Activated CD4-positive, alpha-beta T cell treated with anti-CD3 and anti-CD28 coated beads for 36 hours (primary cell): ENCODE data around the gene MRTFA. TPM values are rescaled to one million over a fixed set of nuclear protein-coding genes. Genes with fewer than 3 reads are reported as not detected.
A peak's percentile ranks its signal among the peaks of the same experiment; 100 is the strongest.
"Not testable (repeated sequence)": the region's sequence is repeated elsewhere in the genome, so short reads cannot be mapped to it uniquely, and the experiment has no call there.

ENCODE experiments used
- ATAC-seq: fragments of 200-7000 bp; cut with Tn5 transposase; one replicate; pipeline ENCODE4 v1.10.0; 2021; ENCODE audit warnings: mild to moderate bottlenecking, moderate library complexity
- CTCF ChIA-PET: fragments of 350-600 bp; sonication (Branson Sonifier 250); formaldehyde crosslinking; loops from one replicate; lab custom pipeline; 2021; ENCODE audit warnings: antibody characterized with exemption; lab: Charles Lee
- POLR2A ChIA-PET: fragments of 350-600 bp; sonication (Branson Sonifier 250); formaldehyde crosslinking; loops from one replicate; lab custom pipeline; 2021; ENCODE audit warnings: antibody characterized with exemption, inconsistent platforms; lab: Charles Lee
- DNase-seq: peaks from one replicate; pipeline ENCODE4 v3.0.0-alpha.2; 2020
- H3K27ac Mint-ChIP-seq: one replicate; pipeline ENCODE4 v1.8.0; 2021; ENCODE audit warnings: mixed read lengths
- H3K27me3 Mint-ChIP-seq: one replicate; pipeline ENCODE4 v1.8.0; 2021; ENCODE audit warnings: mixed read lengths
- H3K36me3 Mint-ChIP-seq: one replicate; pipeline ENCODE4 v1.8.0; 2021; ENCODE audit warnings: low read depth, mixed read lengths
- H3K4me1 Mint-ChIP-seq: one replicate; pipeline ENCODE4 v1.8.0; 2021; ENCODE audit warnings: mixed read lengths
- H3K4me3 Mint-ChIP-seq: one replicate; pipeline ENCODE4 v1.8.0; 2021; ENCODE audit warnings: mild to moderate bottlenecking, moderate library complexity, mixed read lengths
- H3K9me3 Mint-ChIP-seq: one replicate; pipeline ENCODE4 v1.8.0; 2021; ENCODE audit warnings: low read depth, mixed read lengths
- intact Hi-C, 2 experiments: fragments of 100-400 bp; cut with DNase I in 1 of 2; cut with micrococcal nuclease in 1 of 2; formaldehyde crosslinking; loops; one replicate each; pipeline versions ENCODE4 v1.14.2 to v1.15.1; 2022 to 2024; cut with DNase I, micrococcal nuclease
- total RNA-seq, 2 experiments: library from RNA; stranded (reverse); gene quantifications; one replicate each; pipeline ENCODE4 v1.2.3, GENCODE V29; 2021

The MRTFA gene
- total RNA-seq, 2 experiments from 2014 or later: 41.0 to 43.2 TPM

DNA sequence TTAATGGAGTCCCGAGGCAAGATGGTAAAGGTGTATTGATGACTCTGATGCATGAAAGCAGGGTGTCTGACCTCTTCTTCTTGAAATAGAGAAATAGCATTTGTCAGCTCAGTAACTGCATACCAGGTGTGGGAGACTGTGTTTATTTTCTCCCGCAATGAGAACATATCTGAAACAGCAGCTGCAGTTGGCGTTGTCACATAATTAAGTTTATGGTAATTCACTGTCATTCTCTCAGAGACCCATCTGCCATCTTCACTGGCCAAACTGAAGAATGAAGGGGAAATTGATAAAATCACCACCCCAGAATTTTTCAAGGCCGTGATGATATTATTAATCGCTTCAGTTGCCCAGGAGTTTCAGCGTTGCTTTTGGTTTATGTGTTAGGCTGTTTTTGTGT, 22.6 kb upstream of the MRTFA start:
- no peak overlapping the region for H3K4me3 Mint-ChIP-seq
- no peak for ATAC-seq
- intact Hi-C loops: loop anchor here in 1 of 2 experiments (10.0 kb wide), 1 partner anchor 236 kb away; no protein-coding TSS in a partner anchor
- H3K36me3 Mint-ChIP-seq: no peaks in the 10 kb centered on the region
- H3K27me3 Mint-ChIP-seq: no peaks in the 10 kb centered on the region
- DNase-seq: no peak
- H3K9me3 Mint-ChIP-seq: no peaks in the 10 kb centered on the region
- no peak overlapping the region for H3K27ac Mint-ChIP-seq
- ChIA-PET CTCF (interaction anchor here (1.1 kb wide), 1 partner anchor 311 kb away, joined by 3 read pairs; no protein-coding TSS in a partner anchor), POLR2A (no interaction called here)
- H3K4me1 Mint-ChIP-seq: no peaks in the 10 kb centered on the region

DNA sequence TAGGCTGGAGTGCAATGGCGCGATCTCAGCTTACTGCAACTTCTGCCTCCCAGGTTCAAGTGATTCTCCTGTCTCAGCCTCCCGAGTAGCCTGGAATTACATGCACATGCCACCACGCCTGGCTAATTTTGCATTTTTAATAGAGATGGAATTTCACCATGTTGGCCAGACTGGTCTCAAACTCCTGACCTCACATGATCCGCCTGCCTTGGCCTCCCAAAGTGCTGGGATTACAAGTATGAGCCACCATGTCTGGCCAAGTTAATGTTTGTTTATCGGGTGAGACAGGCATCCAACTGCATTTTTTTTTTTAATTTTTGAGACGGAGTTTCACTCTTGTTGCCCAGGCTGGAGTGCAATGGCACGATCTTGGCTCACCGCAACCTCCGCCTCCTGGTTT, 20.1 kb upstream of the MRTFA start:
- ATAC-seq, H3K27me3 Mint-ChIP-seq, POLR2A ChIA-PET, H3K9me3 Mint-ChIP-seq, H3K27ac Mint-ChIP-seq, H3K36me3 Mint-ChIP-seq, DNase-seq, H3K4me3 Mint-ChIP-seq: not testable (repeated sequence)
- CTCF ChIA-PET: interaction anchor here (1.5 to 1.6 kb wide), 2 partner anchors 220 kb away, joined by 5 to 7 read pairs; no protein-coding TSS in a partner anchor
- peaks cover 10% of the 10 kb centered on the region for H3K4me1 Mint-ChIP-seq
- intact Hi-C loops: loop anchor here in 1 of 2 experiments (10.0 kb wide), 1 partner anchor 238 kb away; no protein-coding TSS in a partner anchor

DNA sequence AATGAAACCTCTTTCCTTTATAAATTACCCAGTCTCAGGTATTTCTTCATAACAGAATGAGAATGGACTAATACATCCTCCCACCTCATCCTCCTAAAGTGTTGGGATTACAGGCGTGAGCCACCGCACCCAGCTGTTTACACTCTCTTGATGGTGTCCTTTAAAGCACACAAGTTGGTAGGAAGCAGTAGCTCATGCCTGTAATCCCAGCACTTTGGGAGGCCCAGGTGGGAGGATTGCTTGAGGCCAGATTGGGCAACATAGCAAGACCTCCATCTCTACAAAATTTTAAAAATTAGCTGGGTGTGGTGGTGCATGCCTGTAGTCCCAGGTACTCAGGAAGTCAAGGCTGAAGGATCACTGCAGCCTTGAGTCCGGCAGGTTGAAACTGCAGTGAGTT, 19.4 kb upstream of the MRTFA start:
- intact Hi-C loops: loop anchor here in 1 of 2 experiments (10.0 kb wide), 1 partner anchor 239 kb away; no protein-coding TSS in a partner anchor
- ATAC-seq, H3K36me3 Mint-ChIP-seq, H3K9me3 Mint-ChIP-seq, H3K27me3 Mint-ChIP-seq, H3K4me3 Mint-ChIP-seq, DNase-seq, H3K27ac Mint-ChIP-seq: not testable (repeated sequence)
- ChIA-PET POLR2A (interaction anchor here (0.6 kb wide), 1 partner anchor 52 kb away, joined by 5 read pairs; no protein-coding TSS in a partner anchor), CTCF (interaction anchor here (1.6 kb wide), 1 partner anchor 219 kb away, joined by 5 read pairs; no protein-coding TSS in a partner anchor)
- peaks cover 17% of the 10 kb centered on the region for H3K4me1 Mint-ChIP-seq

DNA sequence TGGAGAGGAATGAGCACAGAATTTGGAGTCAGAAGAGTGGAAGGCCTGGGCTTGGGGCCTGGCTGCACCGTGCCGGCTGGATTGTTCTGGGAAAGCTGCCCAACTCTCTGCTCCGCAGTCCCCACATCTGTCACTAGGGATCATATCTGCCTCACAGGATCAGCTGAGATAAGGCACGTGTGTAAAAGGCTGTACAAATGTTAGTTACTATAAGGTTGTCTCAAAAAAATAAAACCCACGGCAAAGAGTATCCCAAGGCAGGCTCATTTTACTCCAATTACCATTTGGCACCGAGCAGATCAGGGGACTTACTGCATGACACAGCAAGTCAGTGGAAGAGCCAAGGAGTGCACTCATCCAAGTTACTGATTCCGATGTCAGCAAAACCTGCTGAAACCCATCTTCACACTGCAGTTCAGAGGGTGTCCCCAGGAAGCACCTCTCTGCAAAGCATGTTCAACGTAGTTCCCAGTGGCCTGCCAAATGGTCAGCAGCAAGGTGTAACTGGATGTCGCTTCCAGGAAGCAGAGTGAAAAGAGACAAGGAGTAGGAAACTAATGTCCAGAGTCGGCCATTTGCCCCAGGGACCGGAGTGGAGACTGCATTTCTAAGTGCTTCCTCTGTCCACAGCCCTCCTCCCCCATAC, 18.1 kb upstream of the MRTFA start:
- ChIA-PET POLR2A (no interaction called here), CTCF (interaction anchor here (0.6 kb wide), 1 partner anchor 154 kb away, joined by 3 read pairs; no protein-coding TSS in a partner anchor)
- H3K27me3 Mint-ChIP-seq: no peaks in the 10 kb centered on the region
- peaks cover 18% of the 10 kb centered on the region for H3K4me1 Mint-ChIP-seq
- H3K9me3 Mint-ChIP-seq: no peaks in the 10 kb centered on the region
- no peak for ATAC-seq
- intact Hi-C loops: loop anchor here in 1 of 2 experiments (10.0 kb wide), 1 partner anchor 240 kb away; no protein-coding TSS in a partner anchor
- H3K36me3 Mint-ChIP-seq: no peaks in the 10 kb centered on the region
- H3K27ac Mint-ChIP-seq: no peak overlapping the region
- H3K4me3 Mint-ChIP-seq: no peak overlapping the region
- DNase-seq: no peak

DNA sequence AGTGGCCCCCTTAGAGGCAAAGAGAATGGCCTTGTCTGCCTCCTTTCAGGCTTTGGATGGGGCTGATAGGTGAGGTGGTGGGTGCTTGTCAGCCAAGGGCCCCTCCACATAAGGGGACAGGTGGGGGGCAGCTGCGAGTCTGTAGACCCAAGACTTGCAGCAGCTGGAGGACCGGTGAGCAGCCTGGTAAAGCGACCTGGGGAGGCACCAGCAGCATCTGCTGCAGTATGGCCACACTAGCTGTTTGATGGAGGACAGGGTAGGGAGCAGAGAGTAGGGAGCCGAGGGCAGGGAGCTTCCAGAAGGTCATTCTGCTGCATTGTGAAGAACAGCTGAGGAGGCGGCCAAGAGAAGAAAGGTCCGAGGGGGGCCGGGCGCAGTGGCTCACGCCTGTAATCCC, 16.8 kb upstream of the MRTFA start:
- no peaks in the 10 kb centered on the region for H3K9me3 Mint-ChIP-seq
- H3K36me3 Mint-ChIP-seq: no peaks in the 10 kb centered on the region
- intact Hi-C loops: loop anchor here (2.0 to 10.0 kb wide), 3 partner anchors 15 to 241 kb away; no protein-coding TSS in a partner anchor
- DNase-seq: no peak
- no peak overlapping the region for H3K27ac Mint-ChIP-seq
- ATAC-seq: no peak
- CTCF ChIA-PET: interaction anchor here (0.7 to 4.0 kb wide), 4 partner anchors 29 to 1157 kb away, joined by 3 to 16 read pairs (median 3); no protein-coding TSS in a partner anchor
- POLR2A ChIA-PET: interaction anchor here (0.7 kb wide), 1 partner anchor 244 kb away, joined by 3 read pairs; no protein-coding TSS in a partner anchor
- no peak overlapping the region for H3K4me3 Mint-ChIP-seq
- no peaks in the 10 kb centered on the region for H3K27me3 Mint-ChIP-seq
- H3K4me1 Mint-ChIP-seq: peaks cover 18% of the 10 kb centered on the region

DNA sequence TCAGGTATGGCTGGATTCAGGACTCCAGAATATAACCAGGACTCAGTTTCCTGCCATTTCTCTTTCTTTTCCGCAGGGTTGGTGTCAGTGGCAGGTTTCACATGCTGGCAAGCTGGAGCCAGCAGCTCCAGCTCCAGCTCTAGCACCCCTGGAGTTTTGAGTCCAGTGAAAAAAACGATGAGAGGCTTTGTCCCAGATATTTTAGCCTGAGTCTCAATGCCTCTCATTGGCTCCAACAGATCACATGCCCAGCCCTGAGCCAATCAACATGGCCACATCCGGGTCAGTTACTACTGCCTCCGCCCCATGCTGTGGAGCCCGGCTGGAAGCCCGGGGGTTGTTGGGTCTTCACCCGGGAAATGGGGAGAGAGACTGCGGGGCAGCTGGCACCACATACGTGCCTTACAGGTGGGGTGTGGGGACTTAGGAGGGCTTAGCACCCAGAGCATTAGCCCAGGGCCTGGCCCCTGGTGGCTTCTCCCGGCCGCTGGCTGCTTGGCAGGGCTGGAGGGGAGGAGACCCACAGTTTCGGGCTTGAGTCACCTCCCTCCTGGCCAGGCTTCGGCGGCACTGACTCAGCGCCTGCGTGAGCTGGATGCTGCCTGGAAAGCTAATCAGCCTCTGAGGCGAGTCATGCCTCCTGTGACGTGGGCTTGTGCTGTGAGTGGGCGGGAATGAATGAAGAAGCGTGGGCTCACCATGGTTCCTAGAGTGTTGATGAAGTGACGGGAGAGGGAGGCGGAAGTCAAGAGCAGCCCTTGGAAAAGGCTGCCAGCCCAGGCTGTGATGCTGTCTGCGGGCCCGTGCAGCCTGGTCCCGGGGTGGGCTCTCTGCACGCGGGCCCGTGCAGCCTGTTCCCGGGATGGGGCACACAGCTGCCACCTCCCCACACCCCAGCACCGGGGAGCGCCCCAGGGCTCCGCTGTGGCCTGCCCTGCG, 15.3 kb upstream of the MRTFA start:
- peaks cover 21% of the 10 kb centered on the region for H3K4me1 Mint-ChIP-seq
- peak overlapping the region; percentile 88 for H3K27ac Mint-ChIP-seq
- intact Hi-C loops: loop anchor here (1.0 to 10.0 kb wide), 10 partner anchors 16 to 243 kb away; partner anchors contain the start of genes MRTFA (in 1 of the 2) and ST13 (in 1 of the 2)
- ChIA-PET CTCF (interaction anchor here (0.5 to 4.0 kb wide), 11 partner anchors 19 to 393 kb away, joined by 3 to 16 read pairs (median 3); no protein-coding TSS in a partner anchor), POLR2A (interaction anchor here (0.6 to 1.0 kb wide), 3 partner anchors 18 to 299 kb away, joined by 3 to 5 read pairs (median 3); partner anchors contain the start of gene RBX1)
- no peaks in the 10 kb centered on the region for H3K9me3 Mint-ChIP-seq
- H3K36me3 Mint-ChIP-seq: no peaks in the 10 kb centered on the region
- DNase-seq: peak; percentile 97
- H3K27me3 Mint-ChIP-seq: no peaks in the 10 kb centered on the region
- ATAC-seq: peak; percentile 99
- H3K4me3 Mint-ChIP-seq: peak overlapping the region; percentile 64

DNA sequence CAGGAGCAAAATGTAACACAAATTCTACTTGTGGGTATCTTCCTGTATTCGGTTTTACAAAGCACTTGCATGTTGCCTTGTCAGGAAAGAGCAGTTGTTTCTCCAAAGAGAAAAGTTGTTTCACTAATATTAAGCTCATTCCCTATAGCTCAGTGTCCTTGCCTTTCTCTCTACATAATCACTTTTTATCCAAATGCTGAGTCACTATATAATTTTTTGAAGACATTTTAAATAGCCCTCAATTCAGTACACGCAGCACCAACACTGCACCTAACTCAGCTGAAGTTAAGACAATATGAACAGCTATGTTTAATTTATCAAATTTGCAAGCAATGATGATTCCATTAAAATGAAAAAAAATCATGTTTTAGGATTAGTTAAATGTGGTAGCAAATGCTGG, 14.5 kb upstream of the MRTFA start:
- Mint-ChIP-seq H3K36me3 (no peaks in the 10 kb centered on the region), H3K4me1 (peaks cover 25% of the 10 kb centered on the region), H3K4me3 (no peak overlapping the region), H3K27ac (peak overlapping the region; percentile 47), H3K27me3 (no peaks in the 10 kb centered on the region), H3K9me3 (no peaks in the 10 kb centered on the region)
- ATAC-seq (no peak), DNase-seq (no peak)
- intact Hi-C loops: loop anchor here in 1 of 2 experiments (10.0 kb wide), 1 partner anchor 244 kb away; no protein-coding TSS in a partner anchor
- CTCF ChIA-PET: interaction anchor here (0.7 to 4.0 kb wide), 12 partner anchors 9 to 264 kb away, joined by 3 to 16 read pairs (median 4); no protein-coding TSS in a partner anchor
- POLR2A ChIA-PET: no interaction called here

DNA sequence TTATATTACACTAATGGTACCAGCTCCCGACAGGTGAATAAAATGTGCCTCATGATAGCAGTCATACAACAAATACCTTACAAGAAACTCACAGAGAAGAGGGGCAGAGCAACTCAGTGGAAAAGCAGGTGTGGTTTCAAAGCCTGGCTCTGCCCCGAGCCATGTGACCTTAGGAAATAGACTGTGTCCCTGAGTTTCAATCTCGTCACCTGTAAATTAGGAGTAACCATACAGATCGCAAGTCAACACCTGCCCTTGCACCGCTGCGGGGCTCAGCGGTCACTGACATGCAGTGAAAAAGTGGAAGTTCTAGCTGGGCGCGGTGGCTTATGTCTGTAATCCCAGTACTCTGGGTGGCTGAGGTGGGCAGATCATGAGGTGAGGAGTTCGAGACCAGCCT, 11.9 kb upstream of the MRTFA start:
- Mint-ChIP-seq H3K27me3 (no peaks in the 10 kb centered on the region), H3K27ac (no peak overlapping the region), H3K9me3 (no peaks in the 10 kb centered on the region), H3K4me1 (peaks cover 30% of the 10 kb centered on the region), H3K36me3 (no peaks in the 10 kb centered on the region), H3K4me3 (no peak overlapping the region)
- ChIA-PET POLR2A (no interaction called here), CTCF (interaction anchor here (0.6 to 1.6 kb wide), 3 partner anchors 23 to 663 kb away, joined by 3 to 5 read pairs (median 4); no protein-coding TSS in a partner anchor)
- ATAC-seq (no peak), DNase-seq (no peak)
- intact Hi-C loops: no loop called here

DNA sequence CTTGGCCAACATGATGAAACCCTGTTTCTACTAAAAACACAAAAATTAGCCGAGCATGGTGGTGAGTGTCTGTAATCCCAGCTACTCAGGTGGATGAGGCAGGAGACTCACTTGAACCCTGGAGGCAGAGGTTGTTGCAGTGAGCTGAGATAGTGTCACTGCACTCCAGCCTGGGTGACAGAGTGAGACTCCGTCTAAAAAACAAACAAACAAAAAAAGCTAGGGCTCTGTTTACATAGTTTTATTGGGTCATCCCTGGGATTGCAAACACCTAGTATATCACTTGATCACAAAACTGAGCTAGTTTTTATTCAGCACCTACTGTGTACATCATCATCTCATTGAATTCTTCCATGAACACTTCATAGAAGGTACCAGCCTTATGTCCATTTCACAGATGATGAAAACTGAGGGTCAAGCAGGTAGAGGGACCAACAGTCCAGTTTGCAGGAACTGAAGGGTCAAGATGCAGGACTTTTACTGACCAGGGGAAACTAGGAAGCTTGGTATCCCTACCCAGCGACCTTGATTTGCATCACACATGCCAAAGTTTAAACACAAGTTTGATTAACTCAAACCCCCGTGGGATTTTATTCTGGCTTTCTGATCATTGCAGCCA, 9.2 kb upstream of the MRTFA start:
- ATAC-seq (no peak), DNase-seq (no peak)
- Mint-ChIP-seq H3K4me1 (peaks cover 16% of the 10 kb centered on the region), H3K4me3 (no peak overlapping the region), H3K27me3 (no peaks in the 10 kb centered on the region), H3K27ac (no peak overlapping the region), H3K9me3 (no peaks in the 10 kb centered on the region), H3K36me3 (no peaks in the 10 kb centered on the region)
- intact Hi-C loops: loop anchor here (1.0 kb wide), 3 partner anchors 120 to 208 kb away; no protein-coding TSS in a partner anchor
- ChIA-PET CTCF (interaction anchor here (0.6 to 6.4 kb wide), 40 partner anchors 9 to 587 kb away, joined by 3 to 79 read pairs (median 4); partner anchors contain the start of gene MRTFA), POLR2A (interaction anchor here (2.1 kb wide), 1 partner anchor 209 kb away, joined by 6 read pairs; no protein-coding TSS in a partner anchor)

DNA sequence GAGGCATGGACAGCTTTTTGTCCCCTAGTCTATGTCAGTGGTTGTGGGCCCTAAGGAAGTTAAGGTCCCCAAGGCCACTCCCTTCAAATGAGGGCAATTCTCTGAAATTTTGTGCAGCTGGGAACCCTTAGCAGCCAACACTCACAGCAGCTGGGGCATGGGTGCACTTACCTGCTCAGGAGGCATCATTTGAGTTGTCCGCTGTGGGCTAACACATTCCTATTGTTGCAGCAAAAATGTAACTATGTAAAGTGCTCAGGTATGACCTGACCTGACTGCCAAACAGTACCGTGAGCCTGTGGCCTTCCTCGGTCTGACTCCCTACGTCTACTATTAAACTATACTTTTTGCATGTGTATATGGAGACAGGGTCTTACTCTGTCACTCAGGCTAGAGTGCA, 5.8 kb upstream of the MRTFA start:
- DNase-seq (no peak), ATAC-seq (no peak)
- ChIA-PET CTCF (interaction anchor here (1.6 to 6.4 kb wide), 3 partner anchors 8 to 206 kb away, joined by 5 to 79 read pairs (median 16); no protein-coding TSS in a partner anchor), POLR2A (interaction anchor here (0.6 kb wide), 1 partner anchor 46 kb away, joined by 3 read pairs; no protein-coding TSS in a partner anchor)
- H3K27ac Mint-ChIP-seq: no peak overlapping the region
- H3K4me1 Mint-ChIP-seq: peaks cover 17% of the 10 kb centered on the region
- H3K27me3 Mint-ChIP-seq: no peaks in the 10 kb centered on the region
- no peaks in the 10 kb centered on the region for H3K9me3 Mint-ChIP-seq
- H3K4me3 Mint-ChIP-seq: no peak overlapping the region
- intact Hi-C loops: no loop called here
- H3K36me3 Mint-ChIP-seq: no peaks in the 10 kb centered on the region
